ENCODE measurements around the gene ADAMTS6. TPM values are rescaled to one million over a fixed set of nuclear protein-coding genes. Genes with fewer than 3 reads are reported as not detected.

The ADAMTS6 gene
- total RNA-seq, 2 donors from 2014 or later, result 2.0 to 3.8 TPM

DNA sequence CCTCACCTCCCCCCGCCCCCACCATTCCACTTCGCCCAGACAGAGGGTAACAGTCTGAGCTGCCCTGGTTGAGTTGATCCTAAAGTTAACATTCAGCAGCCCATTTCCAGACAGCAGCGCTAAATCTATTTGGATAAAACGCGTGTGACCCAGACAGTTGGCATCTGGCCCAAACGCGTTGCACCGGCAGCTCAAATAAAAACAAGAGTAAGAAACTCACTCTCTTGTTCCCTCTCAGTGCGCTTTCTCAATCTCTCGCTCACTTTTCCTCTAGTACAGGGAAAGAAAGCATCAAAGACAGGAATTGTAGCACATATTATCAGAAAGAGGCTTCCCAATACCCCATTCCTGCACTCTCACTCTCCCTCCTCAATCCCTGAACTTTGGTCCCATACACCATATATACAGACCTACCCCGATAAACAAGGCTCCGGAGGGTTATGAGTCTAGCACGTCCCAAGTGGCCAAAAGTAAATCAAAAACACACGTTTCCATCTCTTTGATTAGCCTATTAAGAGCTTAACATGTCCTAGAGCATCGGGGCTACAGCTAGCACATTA lies 1.3 kb downstream of the ADAMTS6 start:
- no peak overlapping the region for H3K27ac Mint-ChIP-seq
- DNase-seq (ENCODE audit: low spot score in 2 of 2) (peak in 1 of 2 donors; percentile 32), ATAC-seq (peak; percentile 15 to 45)
- H3K9me3 Mint-ChIP-seq, result no peaks in the 10 kb centered on the region
- H3K36me3 Mint-ChIP-seq, result peaks cover 0 to 11% of the 10 kb centered on the region in 2 donors

DNA sequence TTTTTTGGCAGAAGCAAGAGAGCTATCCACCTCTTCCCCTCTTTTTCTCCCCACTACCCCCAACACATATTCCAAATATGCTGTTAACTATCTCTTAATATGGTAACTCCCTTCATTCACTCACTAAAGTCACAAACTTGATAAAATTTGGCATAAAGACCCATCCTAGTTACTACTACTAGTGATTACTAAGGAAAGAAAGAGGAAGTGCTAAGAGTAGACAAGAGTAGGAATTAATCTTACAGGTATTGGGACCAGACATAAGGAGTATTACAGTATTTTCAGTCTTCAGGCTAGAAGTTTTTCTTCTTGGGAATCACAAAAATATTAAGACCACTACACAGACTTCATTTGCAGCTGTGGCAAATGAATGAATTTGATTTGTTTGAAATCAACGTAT lies 2.2 kb downstream of the ADAMTS6 start:
- DNase-seq (ENCODE audit: low spot score in 2 of 2) (no peak), ATAC-seq (no peak)
- Mint-ChIP-seq H3K9me3 (no peaks in the 10 kb centered on the region), H3K36me3 (peaks cover 0 to 11% of the 10 kb centered on the region in 2 donors), H3K27ac (no peak overlapping the region)

DNA sequence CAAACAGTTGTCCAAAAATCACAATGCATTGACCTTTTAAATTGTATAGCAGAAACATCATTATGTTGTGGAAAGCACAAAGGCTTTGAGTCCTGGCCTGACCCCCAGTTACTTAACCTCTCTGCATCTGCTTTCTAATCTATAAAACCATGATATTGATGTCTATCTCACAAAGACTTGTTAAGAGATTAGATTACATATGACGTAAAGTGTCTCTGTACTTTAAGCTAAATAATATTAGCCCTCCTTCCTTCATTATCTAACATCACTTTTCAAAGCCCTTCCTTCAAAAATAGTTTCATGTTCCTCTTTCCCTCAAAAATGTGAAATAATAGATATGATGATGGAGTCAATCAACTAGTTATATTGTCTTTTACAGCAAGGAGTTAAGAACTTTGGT lies 3.4 kb downstream of the ADAMTS6 start:
- ATAC-seq, result no peak
- Mint-ChIP-seq H3K9me3 (no peaks in the 10 kb centered on the region), H3K27ac (no peak overlapping the region), H3K36me3 (peaks cover 0 to 11% of the 10 kb centered on the region in 2 donors)
- DNase-seq (ENCODE audit: low spot score in 2 of 2), result no peak

DNA sequence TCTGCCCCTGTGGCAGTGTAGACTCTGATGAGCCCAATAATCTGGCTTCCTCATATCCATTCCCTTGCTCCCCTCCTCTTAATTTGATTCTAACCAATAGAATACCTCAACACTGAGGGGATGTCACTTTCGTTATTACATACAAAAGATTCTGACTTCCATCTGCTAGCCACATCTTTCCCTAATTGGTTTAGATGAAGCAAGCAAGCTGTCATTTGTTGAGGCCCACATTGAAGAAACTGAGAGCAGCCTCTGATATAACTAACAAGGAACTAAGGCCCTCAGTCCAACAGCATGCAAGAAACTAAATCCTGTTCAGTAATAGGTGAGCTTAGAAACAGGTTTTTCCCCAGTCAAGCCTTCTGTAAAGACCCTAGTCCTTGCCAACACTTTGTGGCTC lies 5.8 kb downstream of the ADAMTS6 start:
- H3K27ac Mint-ChIP-seq, result no peak overlapping the region
- ATAC-seq (no peak), DNase-seq (ENCODE audit: low spot score in 2 of 2) (no peak)
- H3K36me3 Mint-ChIP-seq, result no peaks in the 10 kb centered on the region
- no peaks in the 10 kb centered on the region for H3K9me3 Mint-ChIP-seq

DNA sequence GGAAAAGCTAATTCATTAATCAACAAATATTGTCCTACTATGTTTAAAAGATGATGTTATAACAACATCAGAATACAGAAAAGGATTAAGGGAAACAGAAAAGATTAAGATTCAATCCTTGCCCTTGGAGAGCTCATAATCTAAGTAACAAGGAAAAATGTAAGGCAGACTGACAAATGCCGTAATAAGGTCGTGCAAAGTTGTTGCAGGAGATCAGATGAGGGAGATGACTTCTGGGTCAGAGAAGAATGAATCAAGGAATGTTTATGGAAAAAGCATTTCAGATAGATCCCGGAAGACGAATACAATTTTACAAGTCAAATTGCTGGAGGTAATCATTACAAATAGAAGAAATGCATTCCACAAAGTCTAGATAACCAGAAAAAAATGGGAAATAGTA lies 6.4 kb downstream of the ADAMTS6 start:
- ATAC-seq (no peak), DNase-seq (ENCODE audit: low spot score in 2 of 2) (no peak)
- Mint-ChIP-seq H3K9me3 (no peaks in the 10 kb centered on the region), H3K27ac (no peak overlapping the region), H3K36me3 (no peaks in the 10 kb centered on the region)

DNA sequence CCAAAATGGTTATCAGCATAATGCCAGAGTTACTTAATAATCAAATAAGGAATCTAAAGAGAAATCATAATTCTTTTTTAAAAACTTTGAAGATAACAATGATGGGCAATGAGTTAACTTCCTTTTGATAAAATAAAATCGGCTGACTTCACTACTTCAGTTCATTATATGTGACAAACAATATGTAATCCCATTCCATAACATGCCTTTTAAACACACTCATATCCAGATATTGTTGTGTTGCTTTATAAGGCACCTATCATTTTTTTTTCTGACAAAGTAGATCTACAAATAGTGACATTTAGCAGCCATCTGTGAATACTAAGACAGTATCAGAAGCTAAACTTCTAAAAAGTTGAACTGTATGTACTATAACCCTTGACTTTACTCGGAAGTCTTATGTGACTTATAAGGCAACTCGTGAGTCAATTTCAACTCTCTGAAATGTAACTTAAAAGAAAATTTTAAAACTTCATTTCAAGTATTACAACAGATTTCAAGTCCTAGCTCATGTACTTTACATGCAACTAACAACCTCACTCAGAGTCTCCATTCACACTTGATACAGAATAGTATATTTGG lies 7.5 kb downstream of the ADAMTS6 start:
- no peaks in the 10 kb centered on the region for H3K36me3 Mint-ChIP-seq
- H3K27ac Mint-ChIP-seq, result no peak overlapping the region
- ATAC-seq (peak in 1 of 2 donors; percentile 38), DNase-seq (ENCODE audit: low spot score in 2 of 2) (no peak)
- H3K9me3 Mint-ChIP-seq, result no peaks in the 10 kb centered on the region

DNA sequence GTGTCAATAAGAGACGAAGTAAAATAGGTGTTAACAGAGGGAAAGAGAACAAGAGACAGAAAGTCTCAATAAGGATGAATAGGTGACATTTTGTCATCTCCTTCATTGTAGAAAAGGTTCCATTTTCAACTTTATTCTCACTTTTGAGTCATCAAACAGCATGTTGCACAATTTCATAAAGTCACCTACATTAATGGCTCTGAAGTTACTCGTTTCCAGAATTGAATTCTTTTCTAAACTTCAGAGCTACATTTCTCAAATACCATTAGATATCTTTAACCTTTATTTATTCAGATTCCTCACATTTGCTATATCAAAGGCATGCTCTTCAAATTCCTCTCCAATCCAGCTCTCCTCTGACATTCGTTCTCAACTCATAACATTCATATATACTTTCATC lies 13.1 kb downstream of the ADAMTS6 start:
- Mint-ChIP-seq H3K36me3 (no peaks in the 10 kb centered on the region), H3K9me3 (no peaks in the 10 kb centered on the region), H3K27ac (no peak overlapping the region)
- no peak for DNase-seq (ENCODE audit: low spot score in 2 of 2)
- peak in 1 of 2 donors; percentile 65 for ATAC-seq

DNA sequence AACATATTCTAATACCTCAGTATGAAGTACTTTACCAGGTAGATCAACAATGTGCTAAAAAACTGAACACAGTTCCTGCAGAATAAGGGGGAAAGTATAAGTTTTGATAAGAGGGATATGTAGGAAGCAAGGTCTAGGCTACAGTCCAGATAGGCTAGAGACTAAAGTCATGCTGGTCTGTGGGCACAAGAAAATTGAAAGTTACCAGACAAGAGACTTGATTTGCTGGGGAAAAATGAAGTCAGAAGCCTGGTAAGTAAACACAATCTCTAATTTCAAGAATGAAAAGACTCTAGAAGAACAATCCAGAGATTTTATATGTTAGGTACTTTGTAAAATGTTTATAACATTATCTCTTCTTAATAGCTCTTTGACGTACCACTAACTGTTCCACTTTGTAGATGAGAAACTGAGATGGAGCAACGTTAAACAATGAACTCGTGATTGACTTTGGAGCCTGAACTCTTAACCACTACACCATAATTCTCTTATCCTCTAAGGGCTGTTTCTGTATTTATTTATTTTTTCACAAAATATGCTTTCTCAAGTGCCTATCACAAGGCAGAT lies 19.5 kb downstream of the ADAMTS6 start:
- no peak for DNase-seq (ENCODE audit: low spot score in 2 of 2)
- Mint-ChIP-seq H3K36me3 (no peaks in the 10 kb centered on the region), H3K9me3 (no peaks in the 10 kb centered on the region), H3K27ac (no peak overlapping the region)
- ATAC-seq, result no peak

DNA sequence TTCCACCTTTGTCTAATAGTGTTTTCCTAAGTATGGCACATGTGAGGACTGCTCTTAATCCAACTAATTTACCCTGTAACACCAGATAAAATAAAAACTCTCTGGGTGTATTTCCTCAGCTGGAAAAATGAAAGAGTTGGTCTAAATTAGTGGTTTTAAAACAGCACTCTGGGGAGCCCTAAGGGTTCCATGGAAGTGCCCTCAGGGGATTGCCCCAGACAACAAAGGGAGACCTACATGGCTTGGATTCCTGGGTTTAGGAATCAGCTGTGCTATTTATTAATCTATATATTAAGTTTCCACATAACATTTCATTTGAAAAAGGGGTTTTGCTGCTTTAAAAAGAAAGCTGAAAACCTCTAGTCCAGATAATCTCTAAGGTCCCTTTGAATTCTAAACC lies 20.2 kb downstream of the ADAMTS6 start:
- no peak for ATAC-seq
- Mint-ChIP-seq H3K36me3 (no peaks in the 10 kb centered on the region), H3K27ac (no peak overlapping the region), H3K9me3 (no peaks in the 10 kb centered on the region)
- DNase-seq (ENCODE audit: low spot score in 2 of 2), result no peak

DNA sequence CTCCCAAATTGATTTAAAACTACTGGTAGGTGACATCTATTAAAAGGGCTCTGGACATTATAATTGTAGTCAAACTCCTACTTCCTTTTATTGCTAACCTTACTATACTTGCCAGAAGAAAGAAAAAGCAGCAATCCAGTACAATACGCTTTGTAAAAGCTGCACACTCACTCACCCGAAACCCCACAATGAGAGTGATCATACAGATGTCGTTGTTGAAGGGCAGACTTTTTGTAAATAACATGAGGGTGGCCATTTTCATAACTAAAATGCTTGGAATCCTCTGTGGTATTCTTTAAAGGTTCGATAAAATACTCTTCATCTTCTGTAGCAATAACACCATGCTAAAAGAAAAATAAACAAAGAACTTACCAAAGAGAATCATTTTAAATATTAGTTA lies 21.7 kb downstream of the ADAMTS6 start:
- ATAC-seq (no peak), DNase-seq (ENCODE audit: low spot score in 2 of 2) (no peak)
- Mint-ChIP-seq H3K9me3 (no peaks in the 10 kb centered on the region), H3K27ac (no peak overlapping the region), H3K36me3 (no peaks in the 10 kb centered on the region)

DNA sequence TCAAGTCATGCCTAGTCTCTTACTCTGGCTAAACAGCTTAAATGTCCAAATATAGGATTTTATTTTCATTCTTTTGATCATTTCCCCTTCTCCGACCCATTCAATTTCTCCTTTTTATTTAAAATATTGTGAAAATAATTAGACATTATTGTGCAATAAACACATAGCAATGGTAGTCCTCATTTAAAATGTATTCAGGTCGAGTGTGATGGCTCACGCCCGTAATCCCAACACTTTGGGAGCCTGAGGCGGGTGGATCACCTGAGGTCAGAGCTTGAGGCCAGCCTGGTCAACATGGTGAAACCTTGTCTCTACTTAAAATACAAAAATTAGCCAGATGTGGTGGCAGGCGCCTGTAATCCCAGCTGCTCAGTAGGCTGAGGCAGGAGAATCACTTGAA lies 26.7 kb downstream of the ADAMTS6 start:
- Mint-ChIP-seq H3K36me3 (no peaks in the 10 kb centered on the region), H3K9me3 (no peaks in the 10 kb centered on the region), H3K27ac (no peak overlapping the region)
- ATAC-seq, result no peak
- no peak for DNase-seq (ENCODE audit: low spot score in 2 of 2)

DNA sequence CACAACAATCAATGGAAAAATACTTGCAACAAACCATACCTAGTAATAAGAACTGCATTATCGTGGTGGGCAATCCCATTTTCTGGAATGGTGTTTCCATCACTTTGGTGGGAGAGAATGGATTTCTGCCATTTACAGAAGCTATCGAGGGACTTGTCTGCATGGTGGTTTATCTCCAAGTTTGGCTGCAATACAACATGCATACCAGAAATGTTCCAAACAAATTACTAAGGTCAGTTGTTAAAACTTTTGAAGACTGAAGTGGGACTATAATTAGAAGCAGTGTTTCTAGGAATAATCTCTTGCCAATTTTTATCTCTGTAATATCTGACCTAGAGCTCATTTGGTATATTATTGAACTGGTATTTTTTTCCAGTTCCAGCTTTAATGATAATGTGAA lies 30.3 kb downstream of the ADAMTS6 start:
- DNase-seq (ENCODE audit: low spot score in 2 of 2) (no peak), ATAC-seq (no peak)
- Mint-ChIP-seq H3K36me3 (no peaks in the 10 kb centered on the region), H3K9me3 (no peaks in the 10 kb centered on the region), H3K27ac (no peak overlapping the region)

DNA sequence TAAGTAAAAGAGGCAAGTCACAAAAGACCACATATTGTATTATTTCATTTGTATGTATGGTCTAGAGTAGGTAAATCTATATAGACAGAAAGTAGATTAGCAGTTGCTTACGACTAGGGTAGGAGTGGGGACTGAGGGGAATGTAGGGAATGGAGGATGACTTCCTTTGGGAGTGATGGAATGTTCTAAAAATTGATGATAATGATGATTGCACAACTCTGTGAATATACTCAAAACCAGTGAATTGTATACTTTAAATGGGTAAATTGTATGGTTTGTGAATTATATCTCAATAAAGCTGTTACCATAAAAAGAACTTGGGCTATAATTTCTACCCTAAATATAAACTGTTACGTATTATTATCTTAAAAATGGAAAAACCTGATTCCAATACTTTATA lies 35.0 kb downstream of the ADAMTS6 start:
- Mint-ChIP-seq H3K36me3 (no peaks in the 10 kb centered on the region), H3K27ac (no peak overlapping the region), H3K9me3 (no peaks in the 10 kb centered on the region)
- DNase-seq (ENCODE audit: low spot score in 2 of 2) (no peak), ATAC-seq (no peak)

DNA sequence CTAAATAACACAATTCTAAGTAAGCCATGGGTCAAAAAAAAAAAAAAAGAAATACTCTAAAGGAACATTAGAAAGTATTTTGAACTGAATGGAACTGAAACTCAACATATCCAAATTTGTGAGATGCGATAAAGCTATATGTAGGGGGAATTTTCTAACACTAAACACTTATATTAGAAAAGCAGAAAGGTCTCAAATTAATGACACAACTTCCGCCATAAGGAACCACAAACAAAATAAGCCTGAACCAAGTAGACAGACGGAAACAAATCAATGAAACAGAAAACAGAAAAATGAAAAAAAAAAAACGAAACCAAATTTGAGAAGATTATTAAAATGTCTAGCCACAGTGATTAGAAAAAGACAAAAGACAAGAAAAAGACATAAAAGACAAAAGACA lies 39.9 kb downstream of the ADAMTS6 start:
- no peaks in the 10 kb centered on the region for H3K36me3 Mint-ChIP-seq
- H3K27ac Mint-ChIP-seq, result no peak overlapping the region
- H3K9me3 Mint-ChIP-seq, result peaks cover 0 to 2% of the 10 kb centered on the region in 2 donors
- ATAC-seq (no peak), DNase-seq (ENCODE audit: low spot score in 2 of 2) (no peak)

DNA sequence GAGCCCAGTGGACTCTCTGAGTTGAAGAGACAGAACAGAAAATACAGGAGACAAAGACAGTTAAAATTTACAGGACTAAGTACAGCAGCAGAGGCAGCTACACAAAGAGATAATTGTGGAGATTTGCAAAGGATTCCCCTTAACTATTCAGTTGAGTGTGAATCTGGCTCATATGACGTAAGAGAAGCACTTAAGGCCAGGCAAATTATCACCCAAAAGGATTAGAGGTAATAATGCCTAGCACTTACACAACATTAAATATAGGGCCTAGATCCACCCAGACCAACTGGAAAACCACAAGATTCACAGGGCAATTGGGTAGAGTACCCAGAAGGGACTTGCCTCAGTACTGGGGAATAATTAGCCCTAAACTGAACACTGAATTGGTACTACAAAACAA lies 41.3 kb downstream of the ADAMTS6 start:
- ATAC-seq, result no peak
- no peak for DNase-seq (ENCODE audit: low spot score in 2 of 2)
- H3K9me3 Mint-ChIP-seq, result peaks cover 0 to 4% of the 10 kb centered on the region in 2 donors
- no peak overlapping the region for H3K27ac Mint-ChIP-seq
- H3K36me3 Mint-ChIP-seq, result no peaks in the 10 kb centered on the region

DNA sequence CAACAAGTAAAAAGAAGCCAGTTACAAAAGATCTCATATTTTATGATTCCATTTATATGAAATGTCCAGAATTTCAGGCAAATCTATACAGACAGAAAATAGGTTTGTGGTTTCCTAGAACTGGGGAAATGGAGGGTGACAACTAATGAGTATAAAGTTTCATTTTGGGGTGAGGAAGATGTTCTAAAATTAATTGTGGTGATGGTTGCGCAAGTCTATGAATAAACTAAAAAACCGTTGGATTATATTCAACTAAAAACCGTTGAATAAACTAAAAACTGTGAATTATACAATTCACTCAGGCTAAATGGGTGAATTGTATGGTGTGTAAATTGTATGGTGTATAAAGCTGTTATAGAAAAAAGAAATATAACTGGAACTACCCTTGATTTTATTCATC lies 47.6 kb downstream of the ADAMTS6 start:
- no peak for ATAC-seq
- no peak for DNase-seq (ENCODE audit: low spot score in 2 of 2)
- peaks cover 0 to 4% of the 10 kb centered on the region in 2 donors for H3K9me3 Mint-ChIP-seq
- H3K36me3 Mint-ChIP-seq, result no peaks in the 10 kb centered on the region
- no peak overlapping the region for H3K27ac Mint-ChIP-seq

DNA sequence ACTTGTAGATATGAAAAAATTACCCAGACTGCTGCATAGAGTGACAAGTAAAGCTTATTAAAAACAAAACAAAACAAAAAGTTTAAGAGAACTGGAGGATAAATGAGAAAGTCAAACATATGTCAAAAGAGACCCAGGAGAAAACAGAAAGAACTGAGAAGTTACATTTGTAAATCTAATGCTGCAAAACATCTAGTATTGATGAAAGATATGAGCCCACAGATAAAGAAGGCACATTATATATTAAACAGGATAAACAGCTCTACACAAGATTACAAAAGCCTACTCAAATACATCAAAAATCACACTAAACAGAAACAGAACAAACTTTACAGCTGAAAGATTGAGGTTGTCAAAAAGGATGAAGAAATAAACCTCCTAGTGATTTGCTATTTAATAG lies 55.1 kb downstream of the ADAMTS6 start:
- peaks cover 0 to 7% of the 10 kb centered on the region in 2 donors for H3K36me3 Mint-ChIP-seq

DNA sequence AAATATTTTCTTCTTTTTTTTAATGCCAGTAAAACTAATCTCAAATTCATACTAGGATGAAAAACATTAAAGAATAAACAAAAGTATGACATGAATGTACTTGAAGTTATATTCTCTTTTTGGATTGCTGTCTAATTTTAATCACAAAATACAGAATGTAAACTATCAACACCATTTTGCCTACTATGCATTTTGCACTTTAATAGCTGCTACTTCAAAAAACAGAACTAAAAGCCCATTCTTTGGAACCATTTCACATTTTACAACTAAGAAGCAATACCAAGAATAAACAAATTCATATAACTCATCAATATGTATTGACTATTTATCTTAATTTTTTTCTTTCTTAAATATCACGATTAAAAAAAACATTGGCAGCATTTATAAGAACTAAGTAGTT lies 58.1 kb downstream of the ADAMTS6 start:
- H3K36me3 Mint-ChIP-seq, result peaks cover 6 to 18% of the 10 kb centered on the region in 2 donors
- peaks cover 5 to 14% of the 10 kb centered on the region in 2 donors for H3K9me3 Mint-ChIP-seq
- DNase-seq (ENCODE audit: low spot score in 2 of 2) (no peak), ATAC-seq (no peak)
- no peak overlapping the region for H3K27ac Mint-ChIP-seq

More for the DNA sequence above, 55.1 kb downstream of the ADAMTS6 start:
- ATAC-seq, result no peak
- H3K27ac Mint-ChIP-seq, result no peak overlapping the region
- H3K9me3 Mint-ChIP-seq, result no peaks in the 10 kb centered on the region
- DNase-seq (ENCODE audit: low spot score in 2 of 2), result no peak
